NCI-H510A (cell line): Measurements from ENCODE around the gene IST1.
"Not testable (repeated sequence)": the region's sequence is repeated elsewhere in the genome, so short reads cannot be mapped to it uniquely, and the experiment has no call there.

Experiments
- DNase-seq: peaks from one replicate; lab custom pipeline; 2025; lab: John Stamatoyannopoulos, UW

Gene IST1

GRCh38 chr16:71882505-71883167 is 12.7 kb upstream of the IST1 start:
- DNase-seq = peak; percentile 16

- peak; percentile 10 for DNase-seq
Observed at GRCh38 chr16:71883168-71883848, 12.0 kb upstream of the IST1 start.

- peak; percentile 75 for DNase-seq
Observed at GRCh38 chr16:71883849-71884638, 11.3 kb upstream of the IST1 start, which contains the start of gene ZNF821. Gene ZNF821, minus strand, starts transcription at chr16:71884182. Its CDS starts 4,236 bp downstream, at chr16:71879946.

GRCh38 chr16:71885261-71885650 is 10.1 kb upstream of the IST1 start:
- DNase-seq = no peak

GRCh38 chr16:71889147-71889546 is 6.2 kb upstream of the IST1 start:
- DNase-seq = no peak

- no peak for DNase-seq
Observed at GRCh38 chr16:71893888-71894228, 1.5 kb upstream of the IST1 start.

GRCh38 chr16:71894229-71894920 is 956 bp upstream of the IST1 start:
- DNase-seq = peak; percentile 5

- no peak for DNase-seq
Observed at GRCh38 chr16:71895679-71896365, 491 bp downstream of the IST1 start.

- DNase-seq = no peak
Observed at GRCh38 chr16:71896764-71897368, 1.5 kb downstream of the IST1 start.

- no peak for DNase-seq
Observed at GRCh38 chr16:71899171-71899570, 3.8 kb downstream of the IST1 start.

GRCh38 chr16:71902656-71903365 is 7.5 kb downstream of the IST1 start:
- no peak for DNase-seq

GRCh38 chr16:71903608-71904007 is 8.3 kb downstream of the IST1 start:
- DNase-seq = no peak

GRCh38 chr16:71904239-71904638 is 8.9 kb downstream of the IST1 start:
- no peak for DNase-seq

GRCh38 chr16:71905765-71906164 is 10.4 kb downstream of the IST1 start:
- DNase-seq = not testable (repeated sequence)

GRCh38 chr16:71911121-71911520 is 15.8 kb downstream of the IST1 start:
- DNase-seq = no peak

GRCh38 chr16:71912534-71913275 is 17.4 kb downstream of the IST1 start:
- DNase-seq = no peak

- no peak for DNase-seq
Observed at GRCh38 chr16:71914802-71915201, 19.5 kb downstream of the IST1 start.

GRCh38 chr16:71915350-71915749 is 20.0 kb downstream of the IST1 start:
- no peak for DNase-seq

- DNase-seq = no peak
Observed at GRCh38 chr16:71916397-71916920, 21.1 kb downstream of the IST1 start.

GRCh38 chr16:71917900-71918299 is 22.6 kb downstream of the IST1 start:
- DNase-seq = no peak
